Left ventricle myocardium inferior (tissue), 1 donor: ENCODE results near the gene RPAP2. TPM values are rescaled to one million over a fixed set of nuclear protein-coding genes. Genes with fewer than 3 reads are reported as not detected.

Experiments used
- DNase-seq: peaks from one replicate; pipeline ENCODE4 v3.0.0-alpha.2; 2020
- H3K27ac ChIP-seq: fragments of 200-600 bp; replicated peaks from 2 replicates; pipeline ENCODE4 v1.8.0; 2021
- H3K27me3 ChIP-seq: fragments of 200-600 bp; 2 replicates; pipeline ENCODE4 v1.8.0; 2021; ENCODE audit warnings: low read depth
- H3K36me3 ChIP-seq: fragments of 200-600 bp; 2 replicates; pipeline ENCODE4 v1.8.0; 2021
- H3K4me1 ChIP-seq: fragments of 200-600 bp; 2 replicates; pipeline ENCODE4 v1.8.0; 2021
- H3K4me3 ChIP-seq: fragments of 200-600 bp; 2 replicates; pipeline ENCODE4 v1.8.0; 2021; ENCODE audit warnings: mild to moderate bottlenecking, moderate library complexity
- H3K9me3 ChIP-seq: fragments of 200-600 bp; replicated peaks from 2 replicates; pipeline ENCODE4 v1.8.0; 2021
- intact Hi-C: fragments of 100-400 bp; cut with micrococcal nuclease; formaldehyde crosslinking; loops from one replicate; pipeline ENCODE4 v1.11.0; 2022
- total RNA-seq: library from RNA; stranded (reverse); fragmentation: NEBNext Ultra II Directional; extraction: Animal tissue kit (Norgen Biotek cat#: 25700); gene quantifications from one replicate; pipeline ENCODE4 v1.2.1, GENCODE V29; 2021
- TF ChIP-seq, protein P1 (sequence below): fragments of 200-600 bp; IDR thresholded peaks from 2 replicates; pipeline ENCODE4 v1.8.0; 2021; ENCODE audit warnings: antibody characterized with exemption, mild to moderate bottlenecking, borderline replicate concordance
- donor health status: DM: no; HTN: yes; CAD: no; lungs with severe emphysema.

Gene RPAP2
- total RNA-seq, 1 donor from 2014 or later: 25.3 TPM

DNA sequence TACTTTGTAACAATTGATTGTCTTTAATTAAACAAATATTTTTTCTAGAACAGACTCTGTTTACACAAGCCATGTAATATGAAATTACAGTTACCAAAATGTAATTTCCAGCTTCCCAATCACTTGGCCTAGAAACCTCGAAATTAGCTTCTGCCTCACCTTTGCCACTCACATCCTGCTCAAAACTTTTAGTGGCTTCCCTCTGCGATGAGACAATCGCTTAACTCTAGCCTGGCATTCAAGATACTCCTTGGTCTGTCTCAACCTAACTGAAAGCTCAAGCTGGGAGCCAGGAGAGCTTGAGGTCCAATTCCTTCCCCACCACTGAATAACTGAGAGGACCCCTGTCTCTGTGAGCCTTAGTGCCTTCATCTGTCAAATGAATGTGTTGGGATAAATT lies 145.0 kb downstream of the RPAP2 start:
- peaks cover 8% of the 10 kb centered on the region for H3K27me3 ChIP-seq
- TF ChIP-seq, protein P1, sequence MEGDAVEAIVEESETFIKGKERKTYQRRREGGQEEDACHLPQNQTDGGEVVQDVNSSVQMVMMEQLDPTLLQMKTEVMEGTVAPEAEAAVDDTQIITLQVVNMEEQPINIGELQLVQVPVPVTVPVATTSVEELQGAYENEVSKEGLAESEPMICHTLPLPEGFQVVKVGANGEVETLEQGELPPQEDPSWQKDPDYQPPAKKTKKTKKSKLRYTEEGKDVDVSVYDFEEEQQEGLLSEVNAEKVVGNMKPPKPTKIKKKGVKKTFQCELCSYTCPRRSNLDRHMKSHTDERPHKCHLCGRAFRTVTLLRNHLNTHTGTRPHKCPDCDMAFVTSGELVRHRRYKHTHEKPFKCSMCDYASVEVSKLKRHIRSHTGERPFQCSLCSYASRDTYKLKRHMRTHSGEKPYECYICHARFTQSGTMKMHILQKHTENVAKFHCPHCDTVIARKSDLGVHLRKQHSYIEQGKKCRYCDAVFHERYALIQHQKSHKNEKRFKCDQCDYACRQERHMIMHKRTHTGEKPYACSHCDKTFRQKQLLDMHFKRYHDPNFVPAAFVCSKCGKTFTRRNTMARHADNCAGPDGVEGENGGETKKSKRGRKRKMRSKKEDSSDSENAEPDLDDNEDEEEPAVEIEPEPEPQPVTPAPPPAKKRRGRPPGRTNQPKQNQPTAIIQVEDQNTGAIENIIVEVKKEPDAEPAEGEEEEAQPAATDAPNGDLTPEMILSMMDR: no peak
- intact Hi-C loops: no loop called here
- no peak for DNase-seq
- H3K4me1 ChIP-seq: no peaks in the 10 kb centered on the region
- no peaks in the 10 kb centered on the region for H3K36me3 ChIP-seq
- no peak overlapping the region for H3K27ac ChIP-seq
- H3K9me3 ChIP-seq: no peaks in the 10 kb centered on the region
- H3K4me3 ChIP-seq: no peak overlapping the region

DNA sequence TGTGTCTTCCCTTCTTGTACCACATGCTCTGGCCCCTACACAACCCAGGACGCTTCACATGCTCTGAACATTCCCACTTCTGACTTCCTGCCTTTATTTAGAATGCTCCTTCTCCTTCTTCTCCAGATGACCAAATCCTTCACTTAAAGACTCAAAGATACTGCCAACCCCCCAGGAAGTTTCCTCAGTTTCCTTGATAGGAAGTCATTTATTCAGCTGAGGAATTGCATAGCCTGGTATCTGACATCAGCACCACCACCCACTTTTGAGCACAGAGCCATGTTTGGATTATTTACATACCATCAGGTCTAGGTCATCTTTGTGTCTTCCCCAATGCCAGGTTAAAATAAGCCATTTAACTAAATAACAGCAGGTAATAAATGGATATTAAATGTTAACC lies 145.5 kb downstream of the RPAP2 start:
- Histone ChIP-seq H3K27me3 (peaks cover 8% of the 10 kb centered on the region), H3K4me3 (no peak overlapping the region), H3K27ac (no peak overlapping the region), H3K36me3 (no peaks in the 10 kb centered on the region), H3K4me1 (no peaks in the 10 kb centered on the region), H3K9me3 (peaks cover 4% of the 10 kb centered on the region)
- no peak for DNase-seq
- intact Hi-C loops: no loop called here
- TF ChIP-seq, protein P1: no peak

DNA sequence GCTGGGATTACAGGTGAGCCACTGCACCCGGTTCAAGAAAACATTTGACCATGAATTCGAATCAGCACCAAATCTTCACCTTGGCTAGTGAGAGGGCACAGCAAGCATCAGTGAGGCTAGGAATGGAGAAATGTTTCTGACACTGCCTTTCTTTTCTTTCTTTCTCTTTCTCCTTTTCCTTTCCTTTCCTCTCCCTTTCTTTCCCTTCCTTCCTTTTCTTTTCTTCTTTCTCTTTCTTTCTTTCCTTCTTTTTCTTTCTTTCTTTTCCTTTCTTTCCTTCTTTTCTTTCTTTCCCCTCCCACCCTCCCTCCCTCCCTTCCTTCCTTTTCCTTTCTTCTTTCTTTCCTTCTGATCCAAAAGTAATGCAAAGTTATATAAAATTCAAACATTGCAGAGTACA lies 147.0 kb downstream of the RPAP2 start:
- Histone ChIP-seq H3K36me3 (no peaks in the 10 kb centered on the region), H3K4me3 (no peak overlapping the region), H3K9me3 (peaks cover 14% of the 10 kb centered on the region), H3K27me3 (peaks cover 8% of the 10 kb centered on the region), H3K27ac (no peak overlapping the region), H3K4me1 (no peaks in the 10 kb centered on the region)
- no peak for DNase-seq
- TF ChIP-seq, protein P1: no peak
- intact Hi-C loops: no loop called here

DNA sequence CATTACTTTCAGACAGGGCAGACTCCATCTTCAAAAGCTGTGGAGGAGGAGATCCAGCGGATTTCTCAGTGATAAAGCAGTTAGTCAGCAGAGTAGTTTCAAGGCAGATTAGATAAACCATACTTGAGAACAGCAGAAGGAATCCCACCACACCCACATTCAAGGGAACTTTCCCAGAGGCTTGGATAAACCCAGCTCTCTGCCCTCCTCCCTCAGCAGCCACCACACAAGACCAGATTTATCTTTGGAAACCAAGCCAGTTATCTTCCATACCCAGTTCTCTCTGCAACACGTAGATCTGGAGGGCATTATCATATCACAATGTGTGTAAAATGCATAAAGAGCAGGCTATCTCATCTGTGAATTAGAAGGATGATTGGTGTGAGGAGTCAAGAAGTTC lies 147.7 kb downstream of the RPAP2 start:
- DNase-seq: no peak
- H3K9me3 ChIP-seq: peaks cover 15% of the 10 kb centered on the region
- no peak overlapping the region for H3K27ac ChIP-seq
- peaks cover 11% of the 10 kb centered on the region for H3K27me3 ChIP-seq
- H3K4me1 ChIP-seq: no peaks in the 10 kb centered on the region
- no peaks in the 10 kb centered on the region for H3K36me3 ChIP-seq
- H3K4me3 ChIP-seq: no peak overlapping the region
- TF ChIP-seq, protein P1: no peak
- intact Hi-C loops: no loop called here

DNA sequence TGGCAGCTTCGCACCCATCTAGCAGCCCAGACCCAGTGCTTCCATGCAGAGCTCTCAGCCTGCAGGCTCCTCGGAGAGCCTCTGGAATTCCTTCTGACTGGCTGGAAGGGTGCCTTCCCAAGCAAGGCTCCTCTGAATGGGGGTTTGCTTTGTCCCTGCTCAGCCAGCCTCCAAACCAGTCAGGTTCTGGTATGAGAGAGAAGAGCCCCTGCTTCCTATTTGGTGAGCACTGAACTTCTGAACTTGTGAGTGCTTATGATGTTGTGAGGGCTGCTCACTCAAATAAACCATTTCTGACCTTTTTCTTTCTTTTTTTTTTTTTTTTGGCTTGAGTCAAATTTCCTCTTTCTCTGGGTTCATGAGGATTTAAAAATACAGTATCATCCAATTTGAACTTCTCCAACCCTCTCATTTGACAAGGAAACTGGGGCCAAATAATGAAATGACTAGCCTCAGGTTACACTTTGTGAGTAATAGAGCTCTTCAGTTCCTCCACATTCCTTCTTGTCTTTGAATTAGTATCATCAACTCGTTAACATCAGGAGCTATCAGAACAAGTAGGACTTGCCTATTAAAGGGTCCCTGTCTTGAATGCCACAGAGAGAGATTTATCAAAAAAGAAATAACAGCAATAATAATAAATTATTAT lies 148.3 kb downstream of the RPAP2 start:
- intact Hi-C loops: no loop called here
- no peak for DNase-seq
- TF ChIP-seq, protein P1: no peak
- H3K4me3 ChIP-seq: no peak overlapping the region
- peaks cover 15% of the 10 kb centered on the region for H3K9me3 ChIP-seq
- peaks cover 17% of the 10 kb centered on the region for H3K27me3 ChIP-seq
- H3K4me1 ChIP-seq: no peaks in the 10 kb centered on the region
- no peaks in the 10 kb centered on the region for H3K36me3 ChIP-seq
- H3K27ac ChIP-seq: no peak overlapping the region
